Measurements from ENCODE around the gene ISCU.

DNA sequence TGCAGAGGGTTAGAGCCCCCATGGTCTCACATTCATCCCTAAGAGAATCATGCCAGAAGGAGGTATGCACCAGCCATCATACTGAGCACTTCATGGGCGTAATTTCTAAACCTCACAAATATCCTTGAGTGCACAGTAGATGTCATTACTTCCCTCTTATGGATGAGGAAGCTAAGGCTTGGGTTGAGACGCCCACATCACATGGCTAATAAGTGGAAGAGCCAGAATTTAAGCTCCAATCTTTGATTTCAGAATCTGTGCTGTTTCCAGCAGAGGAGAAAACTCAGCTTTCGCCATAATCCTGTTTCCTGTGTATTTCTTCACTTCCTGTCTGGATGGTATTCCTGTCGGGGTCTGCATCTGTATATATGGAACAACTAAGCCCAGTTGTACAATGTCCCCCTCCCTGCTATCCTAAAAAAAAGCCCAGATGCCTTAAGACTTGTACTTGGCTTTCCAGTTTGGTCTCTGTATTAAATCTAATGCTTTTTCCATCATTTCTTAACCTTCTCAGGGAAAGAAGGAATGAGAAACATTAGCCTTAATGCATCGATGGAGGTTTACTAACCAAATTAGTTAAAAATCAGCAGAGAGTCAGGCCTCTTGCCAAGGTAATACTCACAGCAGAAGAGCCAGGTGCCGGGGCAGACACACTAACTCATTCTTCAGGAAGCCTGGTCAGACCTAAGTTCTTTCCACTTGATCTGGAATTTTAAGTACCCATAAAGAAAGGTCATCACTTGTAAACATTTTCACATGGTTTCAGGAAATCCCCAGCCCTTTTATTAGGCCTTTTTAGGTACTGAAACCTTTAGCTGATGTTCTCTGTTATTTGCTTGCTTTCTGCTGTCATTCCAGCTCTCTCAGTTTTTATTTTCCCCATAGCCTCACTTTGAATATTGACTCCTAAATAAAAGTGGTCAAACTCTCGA is 5.3 kb downstream of the ISCU start:
- TF ChIP-seq, protein P1, sequence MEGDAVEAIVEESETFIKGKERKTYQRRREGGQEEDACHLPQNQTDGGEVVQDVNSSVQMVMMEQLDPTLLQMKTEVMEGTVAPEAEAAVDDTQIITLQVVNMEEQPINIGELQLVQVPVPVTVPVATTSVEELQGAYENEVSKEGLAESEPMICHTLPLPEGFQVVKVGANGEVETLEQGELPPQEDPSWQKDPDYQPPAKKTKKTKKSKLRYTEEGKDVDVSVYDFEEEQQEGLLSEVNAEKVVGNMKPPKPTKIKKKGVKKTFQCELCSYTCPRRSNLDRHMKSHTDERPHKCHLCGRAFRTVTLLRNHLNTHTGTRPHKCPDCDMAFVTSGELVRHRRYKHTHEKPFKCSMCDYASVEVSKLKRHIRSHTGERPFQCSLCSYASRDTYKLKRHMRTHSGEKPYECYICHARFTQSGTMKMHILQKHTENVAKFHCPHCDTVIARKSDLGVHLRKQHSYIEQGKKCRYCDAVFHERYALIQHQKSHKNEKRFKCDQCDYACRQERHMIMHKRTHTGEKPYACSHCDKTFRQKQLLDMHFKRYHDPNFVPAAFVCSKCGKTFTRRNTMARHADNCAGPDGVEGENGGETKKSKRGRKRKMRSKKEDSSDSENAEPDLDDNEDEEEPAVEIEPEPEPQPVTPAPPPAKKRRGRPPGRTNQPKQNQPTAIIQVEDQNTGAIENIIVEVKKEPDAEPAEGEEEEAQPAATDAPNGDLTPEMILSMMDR (IDR thresholded peaks at IDR 0.05), result no peak
- TF ChIP-seq POLR2A (IDR thresholded peaks at IDR 0.05), result no peak
